GM23338 (cell line): Measurements from ENCODE around the gene SOAT2. TPM values are rescaled to one million over a fixed set of nuclear protein-coding genes. Genes with fewer than 3 reads are reported as not detected.

ENCODE experiments used
- ATAC-seq: fragments of 200-7000 bp; cut with Tn5 transposase; 3 replicates; pipeline ENCODE4 v1.9.1; 2020
- DNase-seq: peaks from one replicate; pipeline ENCODE4 v3.0.0-alpha.2; 2015; ENCODE audit warnings: low spot score
- H2AFZ ChIP-seq: fragments of 200-600 bp; sonication (generic); 2 replicates; pipeline ENCODE4 v1.8.0; 2016; ENCODE audit warnings: antibody characterized with exemption, mild to moderate bottlenecking, moderate library complexity
- H3F3A ChIP-seq: fragments of 200-600 bp; sonication (generic); replicated peaks from 2 replicates; pipeline ENCODE4 v1.8.0; 2017; ENCODE audit warnings: antibody characterized with exemption, mixed run types, low read depth
- H3K27ac ChIP-seq: fragments of 200-600 bp; sonication (generic); 2 replicates; pipeline ENCODE4 v1.6.1; 2016; ENCODE audit warnings: low read depth
- H3K27me3 ChIP-seq: fragments of 200-600 bp; sonication (generic); 2 replicates; pipeline ENCODE4 v1.8.0; 2016; ENCODE audit warnings: mild to moderate bottlenecking, mixed run types, moderate library complexity; ENCODE audit not compliant: insufficient read depth
- H3K36me3 ChIP-seq: fragments of 200-600 bp; sonication (generic); 2 replicates; pipeline ENCODE4 v1.8.0; 2016; ENCODE audit warnings: mild to moderate bottlenecking; ENCODE audit not compliant: insufficient read depth
- H3K4me1 ChIP-seq: fragments of 200-600 bp; sonication (generic); 2 replicates; pipeline ENCODE4 v1.8.0; 2016; ENCODE audit warnings: mild to moderate bottlenecking, moderate library complexity; ENCODE audit not compliant: insufficient read depth
- H3K4me2 ChIP-seq: fragments of 200-600 bp; sonication (generic); 2 replicates; pipeline ENCODE4 v1.7.1; 2017; ENCODE audit warnings: mixed run types
- H3K4me3 ChIP-seq: fragments of 200-600 bp; sonication (generic); 2 replicates; pipeline ENCODE4 v1.6.1; 2016; ENCODE audit warnings: mixed run types
- H3K79me2 ChIP-seq: fragments of 200-600 bp; sonication (generic); replicated peaks from 2 replicates; pipeline ENCODE4 v1.8.0; 2017; ENCODE audit warnings: mild to moderate bottlenecking; ENCODE audit not compliant: insufficient read depth
- H3K9me2 ChIP-seq: fragments of 200-600 bp; sonication (generic); 2 replicates; pipeline ENCODE4 v1.8.0; 2017; ENCODE audit not compliant: insufficient read depth
- H4K20me1 ChIP-seq: fragments of 200-600 bp; sonication (generic); replicated peaks from 2 replicates; pipeline ENCODE4 v1.8.0; 2017; ENCODE audit warnings: mild to moderate bottlenecking; ENCODE audit not compliant: insufficient read depth
- H3K27ac Mint-ChIP-seq: 2 replicates; pipeline ENCODE4 v1.8.0; 2020; ENCODE audit warnings: inconsistent platforms, mild to moderate bottlenecking, moderate library complexity, mixed read lengths
- H3K27me3 Mint-ChIP-seq: 3 replicates; pipeline ENCODE4 v1.8.0; 2022; ENCODE audit warnings: low read depth, mild to moderate bottlenecking, moderate library complexity, mixed read lengths, inconsistent platforms; ENCODE audit not compliant: insufficient read depth, poor library complexity
- H3K36me3 Mint-ChIP-seq: 3 replicates; pipeline ENCODE4 v1.8.0; 2021; ENCODE audit warnings: low read depth, mild to moderate bottlenecking, inconsistent platforms, moderate library complexity, mixed read lengths
- H3K4me1 Mint-ChIP-seq: 3 replicates; pipeline ENCODE4 v1.8.0; 2020; ENCODE audit warnings: mild to moderate bottlenecking, inconsistent platforms, mixed read lengths
- H3K4me3 Mint-ChIP-seq: 3 replicates; pipeline ENCODE4 v1.8.0; 2021; ENCODE audit warnings: moderate library complexity, mild to moderate bottlenecking, inconsistent platforms, mixed read lengths
- H3K9me3 Mint-ChIP-seq: 3 replicates; pipeline ENCODE4 v1.8.0; 2020; ENCODE audit warnings: moderate library complexity, mild to moderate bottlenecking, inconsistent platforms, mixed read lengths
- CREB1 ChIP-seq: fragments of 250-450 bp; sonication (Bioruptor Pico); IDR thresholded peaks from 2 replicates; pipeline ENCODE4 v1.5.0; 2020; ENCODE audit warnings: low read depth, mild to moderate bottlenecking, moderate library complexity
- CTCF ChIP-seq, 2 experiments: fragments of 200-600 bp in 1 of 2; sonication (generic) in 1 of 2; conservative IDR thresholded peaks; 2 replicates each; pipeline versions ENCODE4 v1.5.1 to v1.6.1; 2016 to 2017; ENCODE audit warnings: antibody characterized with exemption in 2 of 2, low read depth in 2 of 2, mild to moderate bottlenecking in 2 of 2, moderate library complexity in 1 of 2
- ETS1 ChIP-seq: IDR thresholded peaks from 2 replicates; pipeline ENCODE4 v1.6.1; 2016; ENCODE audit warnings: antibody characterized with exemption
- EZH2 ChIP-seq: fragments of 200-600 bp; sonication (generic); IDR thresholded peaks from one replicate; pipeline ENCODE4 v1.8.0; 2017; ENCODE audit warnings: antibody characterized with exemption, mild to moderate bottlenecking, low read depth; ENCODE audit not compliant: unreplicated experiment
- EZH2phosphoT487 ChIP-seq: fragments of 200-600 bp; sonication (generic); IDR thresholded peaks from one replicate; pipeline ENCODE4 v1.8.1; 2018; ENCODE audit warnings: antibody characterized with exemption; ENCODE audit not compliant: unreplicated experiment
- JUNB ChIP-seq: IDR thresholded peaks from one replicate; pipeline ENCODE4 v1.6.1; 2016; ENCODE audit warnings: antibody characterized with exemption; ENCODE audit not compliant: unreplicated experiment
- NANOG ChIP-seq: IDR thresholded peaks from 2 replicates; pipeline ENCODE4 v1.6.1; 2016; ENCODE audit warnings: antibody characterized with exemption, borderline replicate concordance
- POLR2AphosphoS5 ChIP-seq: IDR thresholded peaks from 2 replicates; pipeline ENCODE4 v1.6.1; 2016; ENCODE audit warnings: antibody characterized with exemption, low read depth
- REST ChIP-seq: IDR thresholded peaks from one replicate; pipeline ENCODE4 v1.6.1; 2018; ENCODE audit warnings: antibody characterized with exemption; ENCODE audit not compliant: unreplicated experiment
- STAT1 ChIP-seq: IDR thresholded peaks from one replicate; pipeline ENCODE4 v1.6.1; 2016; ENCODE audit warnings: antibody characterized with exemption; ENCODE audit not compliant: unreplicated experiment
- ZNF114 ChIP-seq: fragments of 250-450 bp; sonication (Bioruptor Pico); IDR thresholded peaks from 2 replicates; pipeline ENCODE4 v1.5.0; 2020; ENCODE audit warnings: mild to moderate bottlenecking, moderate library complexity
- ZNF331 ChIP-seq: fragments of 250-450 bp; sonication (Bioruptor Pico); IDR thresholded peaks from 2 replicates; pipeline ENCODE4 v1.5.0; 2020; ENCODE audit warnings: low read depth, mild to moderate bottlenecking, moderate library complexity
- ZNF462 ChIP-seq: fragments of 250-450 bp; sonication (Bioruptor Pico); IDR thresholded peaks from 2 replicates; pipeline ENCODE4 v1.5.0; 2020; ENCODE audit warnings: mild to moderate bottlenecking, moderate library complexity
- polyA plus RNA-seq: library from polyadenylated mRNA; unstranded; fragments of >200 nt; fragmentation: Nextera tagmentation; extraction: Ambion mirVana; gene quantifications from 2 replicates; pipeline ENCODE4 v1.2.1, GENCODE V29; 2016
- total RNA-seq: library from RNA; depleted of rRNA; stranded (reverse); fragments of >200 nt; shearing (Covaris generic); gene quantifications from 2 replicates; pipeline ENCODE4 v1.2.3, GENCODE V29; 2014

The SOAT2 gene
- total and polyA plus RNA-seq, 2 experiments from 2014 or later, result not detected

GRCh38 chr12:53170215-53170614, 66.9 kb downstream of the SOAT2 start:
- Histone ChIP-seq H4K20me1 (peaks cover 5% of the 10 kb centered on the region), H3F3A (no peaks in the 10 kb centered on the region), H3K4me2 (no peak overlapping the region), H3K4me3 (no peak overlapping the region), H3K9me2 (no peaks in the 10 kb centered on the region), H3K4me1 (no peaks in the 10 kb centered on the region), H2AFZ (no peak overlapping the region), H3K27ac (no peak overlapping the region), H3K27me3 (peaks cover 58% of the 10 kb centered on the region), H3K79me2 (no peaks in the 10 kb centered on the region), H3K36me3 (no peaks in the 10 kb centered on the region)
- H3K27me3 Mint-ChIP-seq, result peaks cover 56% of the 10 kb centered on the region
- no peak overlapping the region; the same call in 2 of the 3 replicates for H3K4me3 Mint-ChIP-seq
- peaks cover 2% of the 10 kb centered on the region; the same call in 1 of the 3 replicates for H3K36me3 Mint-ChIP-seq
- ATAC-seq (no peak), DNase-seq (no peak)
- no peaks in the 10 kb centered on the region for H3K9me3 Mint-ChIP-seq
- TF ChIP-seq NANOG (no peak), REST (no peak), CREB1 (CRISPR knock-in tag) (no peak), ETS1 (no peak), JUNB (no peak), POLR2AphosphoS5 (no peak), STAT1 (no peak), ZNF462 (no peak), EZH2phosphoT487 (no peak), EZH2 (no peak), CTCF (conservative IDR thresholded peaks at IDR 0.05; ENCODE audit: low read depth in 2 of 2) (no peak), ZNF114 (CRISPR knock-in tag) (no peak), ZNF331 (CRISPR knock-in tag) (no peak)
- H3K4me1 Mint-ChIP-seq, result peaks cover 16% of the 10 kb centered on the region
- no peak overlapping the region for H3K27ac Mint-ChIP-seq
